Esophagus muscularis mucosa (tissue), 4 donors: ENCODE data around the gene KCNQ1. TPM values are rescaled to one million over a fixed set of nuclear protein-coding genes. Genes with fewer than 3 reads are reported as not detected.
A peak's percentile ranks its signal among the peaks of the same experiment; 100 is the strongest.

Source experiments
- DNase-seq: peaks from one replicate; pipeline ENCODE4 v3.0.0-alpha.2; 2017; ENCODE audit errors: extremely low spot score
- H3K27ac ChIP-seq, 4 donors: fragments of 200-600 bp; sonication (generic); replicated peaks in 1 of 4; 1 replicate in 3 of 4; 2 replicates in 1 of 4; pipeline ENCODE4 v1.5.1; 2016 to 2019; ENCODE audit warnings: mild to moderate bottlenecking in 1 of 4
- H3K27me3 ChIP-seq, 4 donors: fragments of 200-600 bp; sonication (generic); one replicate each; pipeline versions ENCODE4 v1.5.1 to v1.6.0; 2016 to 2019
- H3K36me3 ChIP-seq, 4 donors: fragments of 200-600 bp; sonication (generic); one replicate each; pipeline ENCODE4 v1.5.1; 2016 to 2019
- H3K4me1 ChIP-seq, 4 donors: fragments of 200-600 bp; sonication (generic); one replicate each; pipeline ENCODE4 v1.5.1; 2016 to 2019
- H3K4me3 ChIP-seq, 4 donors: fragments of 200-600 bp; sonication (generic); 1 replicate in 2 of 4; 2 replicates in 2 of 4; pipeline ENCODE4 v1.5.1; 2016 to 2019; ENCODE audit warnings: mild to moderate bottlenecking in 4 of 4, moderate library complexity in 1 of 4
- H3K9me3 ChIP-seq, 4 donors: fragments of 200-600 bp; sonication (generic); 1 replicate in 3 of 4; 2 replicates in 1 of 4; pipeline ENCODE4 v1.5.1; 2016 to 2019
- CTCF ChIP-seq, 3 experiments: fragments of 200-600 bp in 2 of 3; fragments of 450-650 bp in 1 of 3; sonication (generic) in 2 of 3; IDR thresholded peaks; one replicate each; pipeline ENCODE4 v1.5.1; 2017 to 2019; ENCODE audit warnings: antibody characterized with exemption in 3 of 3, mild to moderate bottlenecking in 2 of 3, moderate library complexity in 1 of 3
- EP300 ChIP-seq: sonication (generic); formaldehyde crosslinking; IDR thresholded peaks from one replicate; pipeline ENCODE4 v1.6.1; 2017; ENCODE audit warnings: antibody characterized with exemption
- POLR2A ChIP-seq: fragments of 450-650 bp; IDR thresholded peaks from one replicate; pipeline ENCODE4 v1.6.1; 2017; ENCODE audit warnings: antibody characterized with exemption, moderate library complexity, mild to moderate bottlenecking, low read depth
- POLR2AphosphoS5 ChIP-seq, 2 donors: sonication (generic); formaldehyde crosslinking; IDR thresholded peaks; one replicate each; pipeline ENCODE4 v1.6.1; 2017; ENCODE audit warnings: antibody characterized with exemption in 2 of 2
- WGBS: methylation state at CpG from one replicate; pipeline ENCODE4 v1.1.5; 2018; 5-methylcytosine and 5-hydroxymethylcytosine counted together
- intact Hi-C: fragments of 100-400 bp; cut with DNase I; formaldehyde crosslinking; loops from one replicate; pipeline ENCODE4 v1.15.1; 2023
- total RNA-seq, 4 donors: library from RNA; depleted of rRNA; stranded (reverse); fragments of >200 nt; gene quantifications; one replicate each; pipeline versions ENCODE4 v1.1.0 to v1.2.1, GENCODE V29; 2016

Gene KCNQ1
- total RNA-seq, 4 donors from 2014 or later = 2.1 to 5.9 (median 4.3) TPM

GRCh38 chr11:2530855-2531200, 86.0 kb downstream of the KCNQ1 start:
- no peak for DNase-seq
- Histone ChIP-seq H3K27ac (no peak overlapping the region), H3K9me3 (no peaks in the 10 kb centered on the region), H3K4me3 (no peak overlapping the region), H3K36me3 (peaks cover 0 to 9% (median 0%) of the 10 kb centered on the region in 4 donors), H3K4me1 (peaks cover 16 to 45% (median 21%) of the 10 kb centered on the region in 4 donors), H3K27me3 (peaks cover 0 to 28% (median 0%) of the 10 kb centered on the region in 4 donors)
- intact Hi-C loops = loop anchor here (2.0 to 10.0 kb wide), 5 partner anchors 102 to 336 kb away; partner anchors contain the start of genes C11orf21, KCNQ1OT1 and TSPAN32
- TF ChIP-seq EP300 = no peak
- no peak for TF ChIP-seq POLR2AphosphoS5 (IDR thresholded peaks at IDR 0.05)
- TF ChIP-seq POLR2A = no peak
- TF ChIP-seq CTCF (IDR thresholded peaks at IDR 0.05) = no peak
- WGBS = 75% methylated on average over 4 of the region's 10 CpGs

- H3K27me3 ChIP-seq = peaks cover 0 to 22% (median 0%) of the 10 kb centered on the region in 4 donors
- peaks cover 0 to 9% (median 0%) of the 10 kb centered on the region in 4 donors for H3K36me3 ChIP-seq
- TF ChIP-seq POLR2AphosphoS5 (IDR thresholded peaks at IDR 0.05) (no peak), CTCF (IDR thresholded peaks at IDR 0.05) (peak; percentile 94 to 99 (median 95))
- H3K4me3 ChIP-seq = no peak overlapping the region
- no peak for DNase-seq
- intact Hi-C loops = loop anchor here (2.0 to 10.0 kb wide), 5 partner anchors 103 to 337 kb away; partner anchors contain the start of genes C11orf21, KCNQ1OT1 and TSPAN32
- no peaks in the 10 kb centered on the region for H3K9me3 ChIP-seq
- 39% methylated on average over 5 of the region's 14 CpGs for WGBS
- H3K27ac ChIP-seq = no peak overlapping the region
- peaks cover 12 to 39% (median 19%) of the 10 kb centered on the region in 4 donors for H3K4me1 ChIP-seq
Measured at GRCh38 chr11:2531277-2531986, 86.6 kb downstream of the KCNQ1 start.

DNA sequence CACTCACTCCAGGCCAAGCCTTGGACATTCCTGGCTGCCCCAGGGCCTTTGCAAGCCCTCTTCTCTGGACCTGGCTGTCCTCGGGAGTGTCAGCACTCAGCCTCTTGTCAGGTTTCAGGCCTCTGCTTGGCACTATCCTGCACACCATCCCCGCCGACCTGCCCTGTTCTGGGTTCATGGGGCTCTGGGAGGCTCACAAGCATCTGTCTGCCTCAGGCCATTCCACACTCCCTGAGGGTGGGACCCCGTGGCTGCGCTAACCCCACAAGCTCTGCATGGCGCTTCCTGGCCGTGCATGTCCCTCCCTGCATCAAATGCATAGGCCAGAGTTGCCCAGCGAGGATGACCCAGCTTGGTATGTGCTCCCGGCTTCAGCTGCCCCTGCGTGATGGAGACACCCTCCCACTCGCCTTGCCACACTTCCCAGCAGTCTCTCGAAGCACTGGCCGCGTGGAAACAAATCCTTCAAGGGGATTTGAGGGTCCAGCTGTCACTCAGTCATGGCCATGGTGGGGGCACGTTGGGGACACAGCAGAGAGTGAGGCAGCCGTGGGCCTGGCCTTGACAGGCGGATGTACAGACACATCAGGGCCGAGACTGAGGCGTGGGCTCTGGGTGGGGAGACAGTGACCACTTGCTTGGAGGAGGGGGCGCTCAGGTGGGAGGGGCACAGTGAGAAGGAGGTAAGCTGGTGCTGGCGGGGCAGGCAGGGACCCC, 87.3 kb downstream of the KCNQ1 start:
- Histone ChIP-seq H3K27me3 (peaks cover 0 to 15% (median 0%) of the 10 kb centered on the region in 4 donors), H3K9me3 (no peaks in the 10 kb centered on the region), H3K4me1 (peaks cover 12 to 32% (median 18%) of the 10 kb centered on the region in 4 donors), H3K36me3 (peaks cover 0 to 9% (median 0%) of the 10 kb centered on the region in 4 donors), H3K4me3 (no peak overlapping the region), H3K27ac (no peak overlapping the region)
- intact Hi-C loops = loop anchor here (1.0 to 10.0 kb wide), 6 partner anchors 103 to 356 kb away; partner anchors contain the start of genes C11orf21, KCNQ1OT1 and TSPAN32
- no peak for DNase-seq
- 85% methylated on average over 20 of the region's 21 CpGs for WGBS
- no peak for TF ChIP-seq POLR2A
- TF ChIP-seq CTCF (IDR thresholded peaks at IDR 0.05) = no peak
- TF ChIP-seq POLR2AphosphoS5 (IDR thresholded peaks at IDR 0.05) = no peak
- no peak for TF ChIP-seq EP300

GRCh38 chr11:2532704-2533586, 88.1 kb downstream of the KCNQ1 start:
- TF ChIP-seq POLR2AphosphoS5 (IDR thresholded peaks at IDR 0.05) = peak; percentile 47 to 68
- no peak for TF ChIP-seq EP300
- peak in 2 of 3 experiments; percentile 99 for TF ChIP-seq CTCF (IDR thresholded peaks at IDR 0.05)
- TF ChIP-seq POLR2A = no peak
- Histone ChIP-seq H3K4me1 (peaks cover 12 to 31% (median 18%) of the 10 kb centered on the region in 4 donors), H3K27me3 (peaks cover 0 to 9% (median 0%) of the 10 kb centered on the region in 4 donors), H3K27ac (peak overlapping the region in 1 of 4 donors; percentile 33), H3K36me3 (peaks cover 0 to 9% (median 0%) of the 10 kb centered on the region in 4 donors), H3K9me3 (no peaks in the 10 kb centered on the region), H3K4me3 (peak overlapping the region; percentile 26 to 44 (median 34))
- WGBS = 55% methylated on average over 12 of the region's 43 CpGs
- intact Hi-C loops = loop anchor here (1.0 to 10.0 kb wide), 5 partner anchors 164 to 355 kb away; partner anchors contain the start of genes C11orf21, KCNQ1OT1 and TSPAN32
- DNase-seq = peak; percentile 97
